ENCODE data around the gene RNU2-1. TPM values are rescaled to one million over a fixed set of nuclear protein-coding genes. Genes with fewer than 3 reads are reported as not detected.

The RNU2-1 gene
- polyA plus RNA-seq, 1 of the 3 experiments (the other 2 are of a cell fraction), result not detected

DNA sequence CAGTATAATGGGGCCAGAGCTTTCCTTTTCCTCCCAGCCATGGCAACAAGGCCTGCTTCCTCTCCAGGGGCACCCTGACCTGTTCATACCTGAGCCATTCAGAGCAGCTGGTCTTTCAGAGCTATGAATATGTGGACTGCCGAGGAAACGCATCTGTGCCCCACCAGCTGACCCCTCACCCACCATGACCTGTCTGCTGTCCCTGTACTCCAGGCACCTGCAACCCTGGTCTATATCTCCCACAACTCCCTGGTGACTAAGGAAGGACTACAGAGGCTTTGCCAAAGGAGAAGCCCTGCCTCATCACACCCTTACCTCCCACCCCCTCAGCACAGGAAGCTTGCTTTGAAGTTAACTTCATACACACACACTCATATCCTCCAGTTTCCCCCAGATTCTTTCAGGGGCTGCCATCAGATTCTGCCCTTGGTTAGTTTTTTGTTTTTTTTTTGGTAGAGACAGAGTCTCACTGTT is 16.1 kb downstream of the RNU2-1 start:
- TF ChIP-seq, protein P1, sequence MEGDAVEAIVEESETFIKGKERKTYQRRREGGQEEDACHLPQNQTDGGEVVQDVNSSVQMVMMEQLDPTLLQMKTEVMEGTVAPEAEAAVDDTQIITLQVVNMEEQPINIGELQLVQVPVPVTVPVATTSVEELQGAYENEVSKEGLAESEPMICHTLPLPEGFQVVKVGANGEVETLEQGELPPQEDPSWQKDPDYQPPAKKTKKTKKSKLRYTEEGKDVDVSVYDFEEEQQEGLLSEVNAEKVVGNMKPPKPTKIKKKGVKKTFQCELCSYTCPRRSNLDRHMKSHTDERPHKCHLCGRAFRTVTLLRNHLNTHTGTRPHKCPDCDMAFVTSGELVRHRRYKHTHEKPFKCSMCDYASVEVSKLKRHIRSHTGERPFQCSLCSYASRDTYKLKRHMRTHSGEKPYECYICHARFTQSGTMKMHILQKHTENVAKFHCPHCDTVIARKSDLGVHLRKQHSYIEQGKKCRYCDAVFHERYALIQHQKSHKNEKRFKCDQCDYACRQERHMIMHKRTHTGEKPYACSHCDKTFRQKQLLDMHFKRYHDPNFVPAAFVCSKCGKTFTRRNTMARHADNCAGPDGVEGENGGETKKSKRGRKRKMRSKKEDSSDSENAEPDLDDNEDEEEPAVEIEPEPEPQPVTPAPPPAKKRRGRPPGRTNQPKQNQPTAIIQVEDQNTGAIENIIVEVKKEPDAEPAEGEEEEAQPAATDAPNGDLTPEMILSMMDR (IDR thresholded peaks at IDR 0.05), result no peak
- TF ChIP-seq YY1 (IDR thresholded peaks at IDR 0.05; ENCODE audit: low read depth), result no peak
- no peak for TF ChIP-seq MXI1 (IDR thresholded peaks at IDR 0.05; ENCODE audit: low read depth, low read length)
- TF ChIP-seq SMC3 (IDR thresholded peaks at IDR 0.05; ENCODE audit: low read depth, low read length), result no peak
- TF ChIP-seq, protein P2, sequence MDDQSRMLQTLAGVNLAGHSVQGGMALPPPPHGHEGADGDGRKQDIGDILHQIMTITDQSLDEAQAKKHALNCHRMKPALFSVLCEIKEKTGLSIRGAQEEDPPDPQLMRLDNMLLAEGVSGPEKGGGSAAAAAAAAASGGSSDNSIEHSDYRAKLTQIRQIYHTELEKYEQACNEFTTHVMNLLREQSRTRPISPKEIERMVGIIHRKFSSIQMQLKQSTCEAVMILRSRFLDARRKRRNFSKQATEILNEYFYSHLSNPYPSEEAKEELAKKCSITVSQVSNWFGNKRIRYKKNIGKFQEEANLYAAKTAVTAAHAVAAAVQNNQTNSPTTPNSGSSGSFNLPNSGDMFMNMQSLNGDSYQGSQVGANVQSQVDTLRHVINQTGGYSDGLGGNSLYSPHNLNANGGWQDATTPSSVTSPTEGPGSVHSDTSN (IDR thresholded peaks at IDR 0.05), result no peak
- no peak for TF ChIP-seq RCOR1 (IDR thresholded peaks at IDR 0.05; ENCODE audit: low read length)
- no peak for TF ChIP-seq MEF2A (IDR thresholded peaks at IDR 0.05; ENCODE audit: borderline replicate concordance, low read depth)
- TF ChIP-seq JUND (IDR thresholded peaks at IDR 0.05), result no peak
- no peaks in the 10 kb centered on the region for H3K9me2 ChIP-seq
- H3K4me1 ChIP-seq (ENCODE audit: control insufficient read depth in 1 of 2, insufficient read depth in 2 of 2, low read depth in 1 of 2, low read length in 1 of 2), result no peaks in the 10 kb centered on the region
- H3F3A ChIP-seq (replicated peaks; ENCODE audit: insufficient read depth), result peaks cover 5% of the 10 kb centered on the region
- no peak overlapping the region for H3K4me2 ChIP-seq
- peaks cover 0 to 7% of the 10 kb centered on the region in 2 experiments for H3K36me3 ChIP-seq (replicated peaks in 1 of 2; ENCODE audit: control insufficient read depth in 1 of 2, insufficient read depth in 2 of 2, low read length in 1 of 2)
- CTCF ChIA-PET, result interaction anchor here (0.8 to 1.0 kb wide), 2 partner anchors 18 to 194 kb away, joined by 3 read pairs; no protein-coding TSS in a partner anchor
- POLR2A ChIA-PET, result interaction anchor here (2.1 kb wide), 1 partner anchor 98 kb away, joined by 6 read pairs; no protein-coding TSS in a partner anchor
- DNase-seq, result no peak
- no peaks in the 10 kb centered on the region for H3K9me3 ChIP-seq
- no peak overlapping the region for H3K4me3 ChIP-seq (ENCODE audit: low read depth in 2 of 2, low read length in 1 of 2)
- WGBS (ENCODE audit: low lambda C conversion rate), result 94% methylated on average over 2 of the region's 2 CpGs
- H4K20me1 ChIP-seq (ENCODE audit: insufficient read depth), result no peaks in the 10 kb centered on the region
- no peaks in the 10 kb centered on the region for H3K79me2 ChIP-seq (ENCODE audit: insufficient read depth)
- no peak overlapping the region for H3K9ac ChIP-seq
- H2AFZ ChIP-seq (ENCODE audit: low read depth), result no peak overlapping the region
- no peak overlapping the region for H3K27ac ChIP-seq (ENCODE audit: low read depth in 2 of 2, low read length in 1 of 2)
- no peaks in the 10 kb centered on the region for H3K27me3 ChIP-seq (ENCODE audit: insufficient read depth)

DNA sequence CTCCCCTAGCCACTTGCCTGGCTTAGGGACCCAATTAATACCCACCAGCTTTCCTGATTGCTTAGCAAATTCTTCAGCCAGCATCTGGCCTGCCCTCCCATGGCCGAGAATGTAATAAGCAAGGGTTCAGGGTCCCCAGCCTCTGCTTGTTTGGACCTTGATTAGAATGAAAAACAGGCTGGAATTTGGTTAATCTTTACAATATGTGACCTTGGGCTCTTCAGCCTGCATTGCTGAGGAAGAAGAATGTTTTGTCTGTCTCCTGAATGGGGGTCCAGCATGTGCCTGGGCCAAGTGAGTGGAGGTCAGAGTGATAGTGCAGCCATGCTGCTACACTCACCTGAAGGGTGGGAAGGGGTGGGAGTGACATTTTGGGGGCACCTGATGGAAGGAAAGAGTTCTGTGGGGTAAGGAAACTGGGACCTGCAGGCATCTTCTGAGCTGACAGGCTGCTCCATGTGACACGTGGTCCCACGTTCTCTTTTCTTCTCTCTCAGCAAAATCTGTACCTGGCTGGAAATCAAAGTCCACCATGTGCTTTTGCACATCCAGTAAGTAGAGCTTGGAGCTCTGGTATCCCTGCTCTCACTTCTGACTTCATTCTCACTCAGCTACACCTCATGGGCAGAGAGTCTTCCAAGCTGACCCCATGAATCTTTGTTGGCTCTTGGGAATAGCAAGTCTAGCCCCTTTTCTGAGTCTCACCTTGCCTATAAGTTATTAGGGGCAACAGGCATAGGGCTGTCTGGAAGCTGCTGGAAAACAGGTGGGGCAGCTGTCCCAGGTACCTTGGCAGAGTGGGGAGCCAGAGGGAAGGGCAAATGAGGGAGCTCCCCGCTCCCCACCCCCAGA is 16.8 kb downstream of the RNU2-1 start:
- H3K4me2 ChIP-seq, result no peak overlapping the region
- H3K27me3 ChIP-seq (ENCODE audit: insufficient read depth), result no peaks in the 10 kb centered on the region
- peaks cover 9% of the 10 kb centered on the region for H3F3A ChIP-seq (replicated peaks; ENCODE audit: insufficient read depth)
- no peak overlapping the region for H3K27ac ChIP-seq (ENCODE audit: low read depth in 2 of 2, low read length in 1 of 2)
- H3K79me2 ChIP-seq (ENCODE audit: insufficient read depth), result no peaks in the 10 kb centered on the region
- no peaks in the 10 kb centered on the region for H3K9me2 ChIP-seq
- TF ChIP-seq POLR2AphosphoS5 (IDR thresholded peaks at IDR 0.05; ENCODE audit: low read depth, low read length), result no peak
- TF ChIP-seq, protein P2 (IDR thresholded peaks at IDR 0.05), result no peak
- TF ChIP-seq, protein P3, sequence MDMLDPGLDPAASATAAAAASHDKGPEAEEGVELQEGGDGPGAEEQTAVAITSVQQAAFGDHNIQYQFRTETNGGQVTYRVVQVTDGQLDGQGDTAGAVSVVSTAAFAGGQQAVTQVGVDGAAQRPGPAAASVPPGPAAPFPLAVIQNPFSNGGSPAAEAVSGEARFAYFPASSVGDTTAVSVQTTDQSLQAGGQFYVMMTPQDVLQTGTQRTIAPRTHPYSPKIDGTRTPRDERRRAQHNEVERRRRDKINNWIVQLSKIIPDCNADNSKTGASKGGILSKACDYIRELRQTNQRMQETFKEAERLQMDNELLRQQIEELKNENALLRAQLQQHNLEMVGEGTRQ (IDR thresholded peaks at IDR 0.05; ENCODE audit: borderline replicate concordance, low read depth, low read length), result no peak
- no peak for TF ChIP-seq GABPA (IDR thresholded peaks at IDR 0.05; ENCODE audit: low read depth)
- no peak for TF ChIP-seq SIN3A (IDR thresholded peaks at IDR 0.05; ENCODE audit: borderline replicate concordance, low read depth, low read length)
- TF ChIP-seq GATA2 (CRISPR knock-in tag; IDR thresholded peaks at IDR 0.05), result no peak
- ChIA-PET CTCF (interaction anchor here (0.8 to 1.0 kb wide), 2 partner anchors 17 to 193 kb away, joined by 3 read pairs; no protein-coding TSS in a partner anchor), POLR2A (interaction anchor here (0.7 to 2.1 kb wide), 2 partner anchors 97 to 99 kb away, joined by 4 to 6 read pairs; no protein-coding TSS in a partner anchor)
- H3K4me3 ChIP-seq (ENCODE audit: low read depth in 2 of 2, low read length in 1 of 2), result no peak overlapping the region
- H3K4me1 ChIP-seq (ENCODE audit: control insufficient read depth in 1 of 2, insufficient read depth in 2 of 2, low read depth in 1 of 2, low read length in 1 of 2), result no peaks in the 10 kb centered on the region
- no peaks in the 10 kb centered on the region for H4K20me1 ChIP-seq (ENCODE audit: insufficient read depth)
- 64% methylated on average over 1 of the region's 4 CpGs for WGBS (ENCODE audit: low lambda C conversion rate)
- H3K9ac ChIP-seq, result no peak overlapping the region
- no peaks in the 10 kb centered on the region for H3K9me3 ChIP-seq
- no peak overlapping the region for H2AFZ ChIP-seq (ENCODE audit: low read depth)
- peaks cover 0 to 8% of the 10 kb centered on the region in 2 experiments for H3K36me3 ChIP-seq (replicated peaks in 1 of 2; ENCODE audit: control insufficient read depth in 1 of 2, insufficient read depth in 2 of 2, low read length in 1 of 2)
- DNase-seq, result no peak
